Measurements from ENCODE around the gene PADI2. TPM values are rescaled to one million over a fixed set of nuclear protein-coding genes. Genes with fewer than 3 reads are reported as not detected.
A peak's percentile ranks its signal among the peaks of the same experiment; 100 is the strongest.

Gene PADI2
- total and polyA plus RNA-seq, 2 of the 8 experiments (the other 6 are each of a cell fraction or from before 2014, with no cell fraction given) = 1.6 to 7.5 TPM

GRCh38 chr1:17089506-17089905 is 29.7 kb downstream of the PADI2 start:
- H3K27me3 ChIP-seq (replicated peaks in 1 of 4; ENCODE audit: control insufficient read depth in 3 of 4, extremely low read depth in 1 of 4, insufficient read depth in 3 of 4, low read length in 3 of 4) = no peaks in the 10 kb centered on the region
- DNase-seq (ENCODE audit: low read depth in 1 of 2, low spot score in 2 of 2) (no peak), FAIRE-seq (no peak)
- no peak overlapping the region for H3K4me3 ChIP-seq (ENCODE audit: extremely low read depth in 1 of 4, insufficient read depth in 2 of 4, low read depth in 3 of 4, low read length in 4 of 4)
- H2AK5ac ChIP-seq (ENCODE audit: low read depth, low read length) = no peak overlapping the region
- no peak overlapping the region for H3K18ac ChIP-seq (ENCODE audit: extremely low read depth, low read length)
- H2BK5ac ChIP-seq (ENCODE audit: low read depth, low read length) = no peak overlapping the region
- no peak overlapping the region for H3K14ac ChIP-seq (ENCODE audit: insufficient read length)
- H4K8ac ChIP-seq (ENCODE audit: extremely low read depth, insufficient read depth, low read length) = peak overlapping the region; percentile 81; the same call in 1 of the 2 replicates
- H3K79me1 ChIP-seq (ENCODE audit: low read depth, low read length) = no peaks in the 10 kb centered on the region
- H3K9ac ChIP-seq (replicated peaks in 1 of 4; ENCODE audit: extremely low read depth in 1 of 4, low read depth in 3 of 4, low read length in 3 of 4) = no peak overlapping the region
- ChIA-PET POLR2A (ENCODE audit: partially characterized antibody) (interaction anchor here (0.9 kb wide), 1 partner anchor 150 kb away, joined by 3 read pairs; no protein-coding TSS in a partner anchor), CTCF (ENCODE audit: partially characterized antibody) (interaction anchor here (1.2 to 1.3 kb wide), 3 partner anchors 12 to 36 kb away, joined by 3 to 5 read pairs (median 5); no protein-coding TSS in a partner anchor)
- H3K23ac ChIP-seq (ENCODE audit: insufficient read length) = no peak overlapping the region
- no peak overlapping the region for H2BK20ac ChIP-seq (ENCODE audit: low read length)
- H3K4ac ChIP-seq (replicated peaks; ENCODE audit: insufficient read length, low read depth, low read length) = no peak overlapping the region
- H2BK120ac ChIP-seq (replicated peaks; ENCODE audit: low read depth, low read length) = no peak overlapping the region
- peaks cover 0 to 1% of the 10 kb centered on the region in 2 experiments for H4K20me1 ChIP-seq (replicated peaks in 1 of 2; ENCODE audit: control insufficient read depth in 1 of 2, insufficient read depth in 2 of 2, low read length in 2 of 2)
- H3K36me3 ChIP-seq (ENCODE audit: control insufficient read depth in 2 of 4, insufficient read depth in 4 of 4, low read length in 3 of 4) = no peaks in the 10 kb centered on the region
- WGBS, 2 experiments (ENCODE audit: extremely low coverage in 1 of 2, insufficient coverage in 1 of 2, insufficient read length in 1 of 2, insufficient replicate concordance in 2 of 2, low coverage in 1 of 2, low lambda C conversion rate in 2 of 2, missing lambda C conversion rate in 1 of 2) = 90% methylated on average over 14 of the region's 14 CpGs; no CpG with 5 or more reads in 1 of the 2 experiments
- no peaks in the 10 kb centered on the region for H3K23me2 ChIP-seq (ENCODE audit: low read depth, low read length)
- H3K56ac ChIP-seq (replicated peaks; ENCODE audit: insufficient read length, low read depth, low read length) = no peak overlapping the region
- no peaks in the 10 kb centered on the region for H3K4me1 ChIP-seq (replicated peaks in 1 of 4; ENCODE audit: control insufficient read depth in 3 of 4, insufficient read depth in 4 of 4, low read length in 3 of 4)
- no peak overlapping the region for H4K91ac ChIP-seq (replicated peaks; ENCODE audit: insufficient read length, low read length)
- no peak overlapping the region for H2BK15ac ChIP-seq (ENCODE audit: low read length)
- H3K4me2 ChIP-seq (ENCODE audit: insufficient read depth in 1 of 2, low read depth in 2 of 2, low read length in 2 of 2) = no peak overlapping the region
- H3K9me3 ChIP-seq (ENCODE audit: insufficient read depth in 2 of 2, low read depth in 1 of 2, low read length in 1 of 2) = no peaks in the 10 kb centered on the region
- no peaks in the 10 kb centered on the region for H3K79me2 ChIP-seq (ENCODE audit: control insufficient read depth in 1 of 2, insufficient read depth in 2 of 2, low read length in 2 of 2)
- H2BK12ac ChIP-seq (ENCODE audit: low read depth, low read length) = no peak overlapping the region
- no peak overlapping the region for H2AFZ ChIP-seq (ENCODE audit: low read length)
- no peak overlapping the region for H4K5ac ChIP-seq (ENCODE audit: insufficient read length, low read depth, low read length)
- no peak overlapping the region for H3K27ac ChIP-seq (ENCODE audit: low read depth, low read length)
- TF ChIP-seq RFX5 (IDR thresholded peaks at IDR 0.05; ENCODE audit: borderline replicate concordance, low read depth, low read length) = no peak
